ENCODE measurements around the gene MGME1. TPM values are rescaled to one million over a fixed set of nuclear protein-coding genes. Genes with fewer than 3 reads are reported as not detected.

MGME1 gene
- total and polyA plus RNA-seq, 9 of the 15 experiments (the other 6 are each of a cell fraction or from before 2014, with no cell fraction given): 13.4 to 45.1 (median 30.6) TPM

DNA sequence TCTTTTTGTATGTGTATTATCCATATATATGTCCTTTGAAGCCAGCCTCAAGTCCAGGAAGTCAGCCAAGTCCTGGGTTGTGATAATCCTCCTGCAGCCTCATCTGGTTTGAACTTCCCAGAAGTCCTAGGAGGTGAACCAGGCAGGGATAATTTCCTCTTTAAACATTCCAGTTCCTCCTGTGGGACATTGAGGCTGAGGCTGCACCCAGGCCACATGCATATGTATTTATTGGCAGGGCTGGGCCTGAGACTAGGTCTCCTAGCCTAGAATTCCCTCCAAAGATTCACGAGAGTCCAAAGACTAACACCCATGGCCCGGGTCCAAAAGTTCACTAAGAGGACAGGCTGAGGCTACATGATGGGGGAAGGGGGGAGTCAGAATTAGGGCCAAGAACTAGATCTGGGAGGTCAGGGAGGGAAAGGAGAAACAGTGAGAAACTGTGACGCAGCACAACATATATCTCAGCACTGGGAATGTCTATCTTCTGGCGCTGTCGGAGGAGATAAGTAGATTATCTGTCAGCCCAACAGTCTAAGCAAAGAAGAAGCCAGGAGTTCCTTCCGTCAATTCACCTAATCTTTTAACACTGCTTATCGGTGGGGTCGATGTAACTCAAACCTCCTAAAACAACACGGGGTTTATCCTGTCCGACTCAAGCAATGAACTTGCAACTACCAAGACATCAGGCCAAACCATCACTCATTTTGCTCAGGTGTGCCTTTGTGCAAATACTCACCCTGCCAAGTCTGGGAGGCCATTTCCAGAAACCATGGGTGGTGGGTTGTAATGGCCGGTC lies 43.5 kb upstream of the MGME1 start (continued):
- TF ChIP-seq, protein P1, sequence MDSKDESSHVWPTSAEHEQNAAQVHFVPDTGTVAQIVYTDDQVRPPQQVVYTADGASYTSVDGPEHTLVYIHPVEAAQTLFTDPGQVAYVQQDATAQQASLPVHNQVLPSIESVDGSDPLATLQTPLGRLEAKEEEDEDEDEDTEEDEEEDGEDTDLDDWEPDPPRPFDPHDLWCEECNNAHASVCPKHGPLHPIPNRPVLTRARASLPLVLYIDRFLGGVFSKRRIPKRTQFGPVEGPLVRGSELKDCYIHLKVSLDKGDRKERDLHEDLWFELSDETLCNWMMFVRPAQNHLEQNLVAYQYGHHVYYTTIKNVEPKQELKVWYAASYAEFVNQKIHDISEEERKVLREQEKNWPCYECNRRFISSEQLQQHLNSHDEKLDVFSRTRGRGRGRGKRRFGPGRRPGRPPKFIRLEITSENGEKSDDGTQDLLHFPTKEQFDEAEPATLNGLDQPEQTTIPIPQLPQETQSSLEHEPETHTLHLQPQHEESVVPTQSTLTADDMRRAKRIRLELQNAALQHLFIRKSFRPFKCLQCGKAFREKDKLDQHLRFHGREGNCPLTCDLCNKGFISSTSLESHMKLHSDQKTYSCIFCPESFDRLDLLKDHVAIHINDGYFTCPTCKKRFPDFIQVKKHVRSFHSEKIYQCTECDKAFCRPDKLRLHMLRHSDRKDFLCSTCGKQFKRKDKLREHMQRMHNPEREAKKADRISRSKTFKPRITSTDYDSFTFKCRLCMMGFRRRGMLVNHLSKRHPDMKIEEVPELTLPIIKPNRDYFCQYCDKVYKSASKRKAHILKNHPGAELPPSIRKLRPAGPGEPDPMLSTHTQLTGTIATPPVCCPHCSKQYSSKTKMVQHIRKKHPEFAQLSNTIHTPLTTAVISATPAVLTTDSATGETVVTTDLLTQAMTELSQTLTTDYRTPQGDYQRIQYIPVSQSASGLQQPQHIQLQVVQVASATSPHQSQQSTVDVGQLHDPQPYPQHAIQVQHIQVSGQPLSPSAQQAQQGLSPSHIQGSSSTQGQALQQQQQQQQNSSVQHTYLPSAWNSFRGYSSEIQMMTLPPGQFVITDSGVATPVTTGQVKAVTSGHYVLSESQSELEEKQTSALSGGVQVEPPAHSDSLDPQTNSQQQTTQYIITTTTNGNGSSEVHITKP (IDR thresholded peaks at IDR 0.05; ENCODE audit: partially characterized antibody): peak; percentile 82
- no peak for TF ChIP-seq ZNF778 (CRISPR knock-in tag; IDR thresholded peaks at IDR 0.05)
- TF ChIP-seq DIDO1 (tag; IDR thresholded peaks at IDR 0.05; ENCODE audit: low read depth): no peak
- TF ChIP-seq TFAM (CRISPR knock-in tag; conservative IDR thresholded peaks at IDR 0.05): no peak
- TF ChIP-seq E2F8 (IDR thresholded peaks at IDR 0.05; ENCODE audit: low read depth, partially characterized antibody): peak; percentile 29
- no peak for TF ChIP-seq RBM25 (IDR thresholded peaks at IDR 0.05; ENCODE audit: low read depth, low read length, severe bottlenecking)
- TF ChIP-seq PTTG1 (tag; IDR thresholded peaks at IDR 0.05; ENCODE audit: low read depth): no peak
- TF ChIP-seq, protein P2, sequence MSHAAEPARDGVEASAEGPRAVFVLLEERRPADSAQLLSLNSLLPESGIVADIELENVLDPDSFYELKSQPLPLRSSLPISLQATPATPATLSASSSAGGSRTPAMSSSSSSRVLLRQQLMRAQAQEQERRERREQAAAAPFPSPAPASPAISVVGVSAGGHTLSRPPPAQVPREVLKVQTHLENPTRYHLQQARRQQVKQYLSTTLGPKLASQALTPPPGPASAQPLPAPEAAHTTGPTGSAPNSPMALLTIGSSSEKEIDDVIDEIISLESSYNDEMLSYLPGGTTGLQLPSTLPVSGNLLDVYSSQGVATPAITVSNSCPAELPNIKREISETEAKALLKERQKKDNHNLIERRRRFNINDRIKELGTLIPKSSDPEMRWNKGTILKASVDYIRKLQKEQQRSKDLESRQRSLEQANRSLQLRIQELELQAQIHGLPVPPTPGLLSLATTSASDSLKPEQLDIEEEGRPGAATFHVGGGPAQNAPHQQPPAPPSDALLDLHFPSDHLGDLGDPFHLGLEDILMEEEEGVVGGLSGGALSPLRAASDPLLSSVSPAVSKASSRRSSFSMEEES (CRISPR knock-in tag; IDR thresholded peaks at IDR 0.05): no peak
- peak; percentile 98 for TF ChIP-seq ARID1B (IDR thresholded peaks at IDR 0.05)
- no peak for TF ChIP-seq FUS (optimal IDR thresholded peaks at IDR 0.05; ENCODE audit: low read depth, low read length)
- TF ChIP-seq POLR3A (IDR thresholded peaks at IDR 0.05; ENCODE audit: borderline replicate concordance, extremely low read depth, insufficient read depth, insufficient read length): no peak
- TF ChIP-seq SLC30A9 (CRISPR knock-in tag; IDR thresholded peaks at IDR 0.05): no peak
- TF ChIP-seq ZNF197 (CRISPR knock-in tag; IDR thresholded peaks at IDR 0.05; ENCODE audit: low read depth): no peak
